Activated CD4-positive, alpha-beta T cell treated with anti-CD3 and anti-CD28 coated beads for 1 hour (primary cell): ENCODE measurements around the gene FGD5.

Experiments
- DNase-seq: peaks from one replicate; pipeline ENCODE4 v3.0.0-alpha.2; 2020

FGD5 gene

DNA sequence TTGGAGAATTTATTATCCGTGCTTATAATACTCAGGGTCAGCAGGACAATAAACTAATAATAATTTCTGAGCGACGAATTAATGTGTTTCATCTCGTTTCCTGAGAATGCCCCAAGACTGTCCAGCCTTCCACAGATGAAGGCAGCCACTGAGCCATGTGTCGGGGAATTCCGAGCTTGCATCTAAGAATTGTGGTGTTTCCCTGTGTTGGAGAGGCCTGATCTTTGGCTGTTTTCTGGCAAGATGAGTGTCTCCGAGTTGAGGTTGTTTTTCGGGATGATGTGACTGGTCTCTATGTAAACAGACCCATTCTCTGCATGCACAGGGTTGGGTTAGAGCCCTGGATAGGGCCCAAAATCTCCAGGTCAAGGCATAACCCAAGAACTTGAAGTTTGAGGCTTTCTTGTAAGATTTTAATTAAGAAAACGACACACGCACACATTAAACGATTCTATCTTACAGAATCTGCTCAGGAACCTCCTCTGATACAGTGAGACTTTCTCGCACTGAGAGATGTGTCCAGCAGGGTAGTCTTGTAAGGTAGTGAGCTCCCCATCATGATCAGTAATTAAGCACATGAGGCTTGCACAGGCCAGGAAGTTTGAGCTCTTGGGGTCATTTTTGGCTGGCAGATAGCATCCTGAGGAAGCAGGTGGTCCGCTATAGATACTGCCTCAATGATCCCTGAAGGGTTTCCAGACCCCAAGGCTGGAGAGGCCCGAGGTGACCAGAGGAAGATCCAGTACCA lies 14.4 kb downstream of the FGD5 start:
- DNase-seq, result no peak

DNA sequence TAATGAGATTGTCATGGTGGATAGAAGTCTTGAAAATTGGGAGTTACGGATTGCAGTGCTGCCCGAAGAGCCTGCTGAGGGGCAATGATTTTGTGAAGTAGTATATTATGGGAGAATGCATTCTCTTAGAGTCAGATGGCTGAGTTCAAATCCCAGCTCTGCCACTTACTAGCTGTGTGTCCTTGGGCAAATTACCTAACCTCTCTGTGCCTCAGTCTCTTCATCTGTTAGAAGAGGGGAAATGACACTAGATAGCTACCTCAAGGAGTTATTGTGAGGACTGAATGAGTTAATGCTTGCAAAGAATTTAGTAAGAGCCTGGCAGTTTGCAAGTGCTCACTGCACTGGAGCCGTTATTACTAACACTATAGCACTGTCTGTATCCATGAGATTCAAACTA lies 15.4 kb downstream of the FGD5 start:
- DNase-seq, result no peak

DNA sequence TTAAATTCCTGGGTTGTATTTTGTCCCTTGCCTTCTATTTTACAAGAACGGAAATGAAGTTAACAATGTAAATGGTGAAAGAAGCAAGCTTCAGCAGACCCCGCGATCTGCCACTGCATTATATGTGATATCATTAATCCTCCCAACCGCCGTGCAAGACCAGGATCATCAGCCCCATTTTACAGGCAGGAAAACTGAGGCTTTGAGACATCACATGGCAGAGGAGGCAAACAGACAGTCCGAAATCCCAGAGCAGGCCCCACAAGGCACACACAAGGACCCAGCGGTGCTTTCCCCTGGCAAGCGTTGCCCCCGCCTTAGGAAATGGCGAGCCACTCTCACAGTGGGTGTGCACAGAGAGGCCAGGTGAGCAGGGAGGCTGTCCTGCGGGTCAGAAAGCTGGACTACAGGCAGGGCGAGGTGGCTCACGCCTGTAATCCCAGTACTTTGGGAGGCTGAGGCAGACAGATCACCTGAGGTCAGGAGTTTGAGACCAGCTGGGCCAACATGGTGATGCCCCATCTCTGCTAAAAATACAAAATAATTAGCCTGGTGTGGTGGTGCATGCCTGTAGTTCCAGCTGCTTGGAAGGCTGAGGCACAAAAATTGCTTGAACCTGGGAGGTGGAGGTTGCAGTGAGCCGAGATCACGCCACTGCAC lies 16.2 kb downstream of the FGD5 start:
- no peak for DNase-seq

DNA sequence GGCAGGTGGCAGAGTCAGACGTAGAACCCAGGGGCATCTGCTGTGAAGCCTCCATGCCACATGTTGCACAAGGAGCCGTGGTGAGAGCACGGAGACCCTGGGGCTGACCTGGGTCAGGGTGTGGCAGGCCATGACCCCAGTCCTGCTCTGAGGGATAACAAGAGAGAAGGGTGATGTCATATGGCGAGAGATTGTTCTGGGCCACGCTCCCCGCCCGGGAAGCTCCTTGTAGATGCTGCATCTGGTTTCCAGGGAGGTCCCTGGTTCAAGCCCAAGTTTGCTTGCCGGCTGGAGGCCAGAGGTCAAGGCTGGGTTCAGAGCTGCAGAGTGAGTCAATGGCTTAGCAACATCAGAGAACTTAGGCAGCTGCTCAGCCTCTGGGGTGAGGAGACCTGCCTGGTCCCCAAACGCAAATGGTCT lies 17.3 kb downstream of the FGD5 start:
- no peak for DNase-seq

DNA sequence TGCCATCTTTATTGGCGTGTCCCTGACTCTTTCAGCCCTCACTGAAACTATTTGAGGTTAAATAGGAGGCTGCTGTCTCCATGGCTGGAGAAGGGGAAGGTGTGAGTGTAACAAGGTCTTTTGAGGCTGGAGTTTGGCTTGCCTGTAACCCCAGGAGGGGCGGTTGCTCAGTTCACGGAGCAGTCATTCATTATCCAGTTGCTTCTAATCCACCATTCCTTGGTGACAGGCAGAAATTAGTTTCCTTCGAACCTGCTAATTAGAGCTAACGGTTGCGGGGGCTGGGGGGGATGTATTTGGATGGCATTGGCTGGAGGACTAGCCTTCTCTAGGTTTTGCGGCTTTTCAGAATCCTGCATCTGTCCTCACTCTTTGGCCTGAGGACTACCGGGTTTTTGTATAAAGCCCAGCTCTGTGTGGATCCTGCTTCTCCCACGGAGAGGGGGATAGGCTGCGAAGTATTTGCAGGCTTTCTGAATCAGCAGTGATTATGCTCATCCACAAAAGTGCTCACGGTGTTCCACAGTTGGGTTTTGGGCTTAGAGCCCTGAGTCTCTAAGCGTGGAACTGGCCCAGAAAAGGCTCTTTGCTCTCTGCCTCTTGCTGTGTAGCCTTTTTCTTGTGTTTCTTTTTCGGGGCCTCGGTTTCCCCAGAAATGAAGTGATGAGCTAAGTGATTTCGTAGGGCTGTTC lies 18.6 kb downstream of the FGD5 start:
- DNase-seq, result no peak

GRCh38 chr3:14837878-14838258 lies 19.1 kb downstream of the FGD5 start:
- DNase-seq, result no peak

- no peak for DNase-seq
Measured at GRCh38 chr3:14839236-14839635, 20.5 kb downstream of the FGD5 start.

GRCh38 chr3:14841836-14842235 lies 23.1 kb downstream of the FGD5 start:
- DNase-seq, result no peak

DNA sequence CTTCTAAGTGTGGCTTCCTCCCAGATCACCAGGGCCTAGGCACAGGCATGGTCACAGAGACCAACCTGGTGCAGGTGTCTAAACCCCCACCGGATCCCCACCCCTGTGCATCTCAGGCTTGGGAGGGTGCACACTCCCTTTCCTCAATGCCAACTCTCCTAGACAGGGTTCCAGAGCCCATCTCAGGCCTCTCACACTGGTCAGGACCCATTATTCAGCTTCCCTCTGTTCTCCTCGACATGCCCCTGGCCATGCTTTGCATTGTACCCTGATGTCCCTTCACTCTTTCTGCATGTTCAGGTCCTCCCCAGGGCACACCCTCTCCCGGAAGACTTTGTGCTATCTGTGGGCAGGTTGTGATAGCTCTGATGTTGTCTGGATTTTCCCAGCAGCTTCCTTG lies 23.5 kb downstream of the FGD5 start:
- no peak for DNase-seq

DNA sequence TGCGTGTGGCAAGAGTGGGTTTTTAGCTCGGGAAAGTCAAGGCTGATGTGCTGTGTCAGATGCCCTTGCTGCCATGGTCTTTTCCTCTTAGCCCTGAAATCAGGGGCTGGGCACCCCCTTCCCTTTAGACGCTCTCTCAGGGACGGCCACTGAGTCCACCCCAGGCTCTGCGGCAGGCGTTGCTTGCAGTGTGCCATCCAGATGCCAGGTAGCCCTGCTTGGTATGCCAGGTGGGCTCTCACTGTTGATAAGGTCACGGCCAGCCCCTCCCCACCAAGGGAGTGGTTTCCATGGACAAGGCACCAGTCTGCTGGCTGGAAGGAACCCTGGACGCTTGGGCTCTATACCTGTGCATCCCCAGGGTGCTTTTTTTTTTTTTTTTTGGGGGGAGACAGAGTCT lies 24.6 kb downstream of the FGD5 start:
- DNase-seq, result no peak

DNA sequence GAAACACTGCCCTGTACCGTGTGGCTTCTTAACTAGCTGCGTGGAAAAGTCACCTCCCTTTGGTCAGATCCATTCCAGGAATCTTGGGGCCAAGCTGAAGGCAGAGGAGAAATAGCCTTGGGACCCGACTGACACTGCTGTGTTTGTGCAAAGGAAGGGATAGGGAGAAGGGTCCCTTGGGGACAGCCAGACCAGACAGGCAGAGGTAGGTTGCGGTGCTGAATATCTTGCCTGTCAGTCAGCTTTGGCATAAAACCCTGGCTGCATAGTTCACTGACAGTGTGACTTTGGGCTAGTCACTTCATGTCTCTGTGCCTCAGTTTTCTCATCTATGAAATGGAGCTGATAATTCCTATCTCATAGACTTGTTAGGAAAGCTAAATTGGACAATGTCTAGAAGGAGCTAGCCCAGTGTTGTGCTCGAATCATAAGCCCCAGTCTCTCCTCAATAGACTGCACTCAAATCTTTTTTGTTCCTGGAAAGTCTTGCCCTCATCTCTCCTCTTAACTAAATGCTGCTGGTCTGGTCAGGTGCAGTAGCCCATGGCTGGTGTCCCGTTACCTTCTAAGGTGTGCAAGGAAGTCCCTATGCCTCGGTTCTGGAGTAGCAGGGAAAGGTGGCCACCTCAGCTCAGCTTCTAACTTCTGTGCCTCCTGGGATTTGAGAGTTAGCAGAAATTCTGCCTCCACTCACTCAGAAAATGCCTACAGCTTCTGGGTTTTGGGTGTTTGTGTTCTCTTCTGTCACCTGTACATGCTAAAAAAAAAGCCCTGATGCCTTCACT lies 25.8 kb downstream of the FGD5 start:
- DNase-seq, result no peak

- DNase-seq, result no peak
Measured at GRCh38 chr3:14845180-14845579, 26.4 kb downstream of the FGD5 start.

GRCh38 chr3:14845826-14846225 lies 27.1 kb downstream of the FGD5 start:
- no peak for DNase-seq

- no peak for DNase-seq
Measured at GRCh38 chr3:14846226-14846880, 27.6 kb downstream of the FGD5 start.

DNA sequence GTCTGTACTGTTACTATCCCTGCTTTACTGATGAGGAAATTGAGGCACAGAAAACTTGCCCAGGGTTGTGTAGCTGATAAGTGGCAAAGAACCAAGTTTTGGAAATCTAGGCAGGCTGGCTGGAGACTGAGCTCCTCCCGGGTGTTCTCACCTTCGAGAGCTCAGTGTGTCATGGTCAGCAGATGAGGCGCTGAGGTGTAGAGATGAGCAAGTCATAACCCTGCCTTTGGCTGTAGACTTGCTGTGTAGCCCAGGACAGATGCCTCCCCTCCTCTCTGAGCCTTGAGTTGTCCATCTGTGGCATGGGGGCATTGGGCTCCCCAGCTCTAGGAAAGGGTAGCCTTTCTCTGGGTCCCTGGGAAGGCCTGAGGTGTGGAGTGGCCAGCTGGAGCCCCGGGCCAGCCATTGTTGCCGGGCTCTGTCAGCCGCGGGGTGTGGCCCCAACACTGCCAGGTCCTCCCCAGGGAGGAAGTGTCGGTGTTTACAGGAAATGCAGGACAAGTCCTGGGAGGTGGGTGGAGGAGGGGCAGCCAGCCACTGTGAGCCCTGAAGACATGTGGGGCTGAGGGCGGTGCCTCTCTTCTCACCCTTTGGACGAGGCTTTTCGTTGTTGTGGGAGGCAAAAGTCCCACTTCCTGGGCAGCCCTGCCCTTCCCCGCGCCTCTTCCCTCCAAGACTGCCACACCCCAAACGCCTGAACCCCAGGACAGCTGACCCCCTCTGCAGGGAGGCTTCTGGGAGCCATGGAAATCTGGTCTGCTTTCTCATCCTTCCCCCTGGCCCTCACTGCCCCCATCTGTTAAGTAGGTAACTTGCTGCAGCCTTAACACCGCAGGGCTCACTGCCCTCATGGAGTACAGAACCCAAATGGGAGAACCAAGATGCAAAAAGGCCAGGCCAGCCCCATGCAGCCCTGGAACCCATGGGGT lies 29.1 kb downstream of the FGD5 start:
- DNase-seq, result no peak

- DNase-seq, result no peak
Measured at GRCh38 chr3:14848906-14849305, 30.1 kb downstream of the FGD5 start.

DNA sequence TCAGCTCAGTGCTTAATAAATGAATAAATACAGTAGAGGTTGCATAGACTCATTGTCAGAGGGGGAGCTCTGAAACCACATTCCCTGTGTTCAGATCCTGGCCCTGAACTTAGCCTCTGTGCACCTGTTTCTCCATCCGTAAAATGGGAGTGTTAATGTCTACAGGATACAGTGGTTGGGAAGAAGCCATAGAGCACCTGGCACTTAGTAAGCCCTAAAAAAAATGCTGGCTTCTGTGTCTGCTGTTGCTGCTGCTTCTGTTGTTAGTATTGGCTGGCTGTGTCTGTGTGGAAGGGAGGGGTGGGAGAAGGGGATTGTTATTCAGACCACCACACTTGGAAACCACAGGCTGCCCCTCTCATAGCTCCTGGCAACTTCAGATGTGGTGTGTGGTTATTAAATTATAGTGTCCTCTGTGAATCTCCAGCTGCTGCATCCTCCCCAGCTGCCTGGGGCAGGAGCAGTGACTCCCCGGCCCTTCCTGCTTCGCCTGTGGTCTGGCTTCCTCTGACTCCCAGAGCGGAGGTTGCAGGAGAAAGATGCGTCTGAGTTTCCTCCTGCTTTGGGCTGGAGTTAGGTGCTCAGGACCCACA lies 31.0 kb downstream of the FGD5 start:
- DNase-seq, result no peak

DNA sequence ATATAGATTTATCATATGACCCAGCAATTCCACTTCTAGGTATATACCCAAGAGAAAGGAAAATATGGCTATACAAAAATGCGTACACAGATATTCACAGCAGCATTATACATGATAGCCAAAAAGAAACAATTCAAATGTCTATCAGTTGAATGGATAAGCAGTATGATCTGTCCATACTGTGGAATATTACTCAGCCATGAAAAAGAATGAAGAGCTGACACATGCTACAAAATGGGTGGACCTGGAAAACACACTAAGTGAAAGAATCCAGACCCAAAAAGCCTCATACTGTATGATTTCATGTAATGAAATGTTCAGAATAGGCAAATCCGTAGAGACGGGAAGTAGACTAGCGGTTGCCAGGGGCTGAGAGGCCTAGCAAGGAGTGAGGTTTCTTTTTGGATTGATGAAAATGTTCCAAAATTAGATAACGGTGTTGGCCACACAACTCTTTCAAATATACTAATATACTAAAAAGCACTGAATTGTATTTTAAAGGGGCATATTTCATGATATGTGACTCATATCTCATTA lies 33.4 kb downstream of the FGD5 start:
- no peak for DNase-seq

- no peak for DNase-seq
Measured at GRCh38 chr3:14852717-14853116, 34.0 kb downstream of the FGD5 start.

GRCh38 chr3:14853271-14853951 lies 34.6 kb downstream of the FGD5 start:
- no peak for DNase-seq
